Spleen (tissue), 11 donors: ENCODE data around the gene TBC1D9B. TPM values are rescaled to one million over a fixed set of nuclear protein-coding genes. Genes with fewer than 3 reads are reported as not detected.

Source experiments
- DNase-seq: peaks from one replicate; pipeline ENCODE4 v3.0.0-alpha.2; 2020
- H3K27ac ChIP-seq, 8 donors: fragments of 200-600 bp; sonication (generic) in 7 of 8; 1 replicate in 4 of 8; 2 replicates in 4 of 8; pipeline versions ENCODE4 v1.5.0 to v1.8.0; 2016 to 2021; ENCODE audit warnings: inconsistent platforms in 4 of 8, mild to moderate bottlenecking in 4 of 8, moderate library complexity in 1 of 8
- H3K27me3 ChIP-seq, 7 donors: fragments of 200-600 bp; sonication (generic) in 6 of 7; replicated peaks in 1 of 7; 1 replicate in 4 of 7; 2 replicates in 3 of 7; pipeline versions ENCODE4 v1.5.0 to v1.8.0; 2016 to 2021; ENCODE audit warnings: inconsistent platforms in 3 of 7, mild to moderate bottlenecking in 1 of 7
- H3K36me3 ChIP-seq, 6 donors: fragments of 200-600 bp; sonication (generic) in 5 of 6; 1 replicate in 4 of 6; 2 replicates in 2 of 6; pipeline versions ENCODE4 v1.5.0 to v1.8.0; 2016 to 2021; ENCODE audit warnings: inconsistent platforms in 2 of 6
- H3K4me1 ChIP-seq, 6 donors: fragments of 200-600 bp; sonication (generic) in 5 of 6; 1 replicate in 3 of 6; 2 replicates in 3 of 6; pipeline versions ENCODE4 v1.5.0 to v1.8.0; 2016 to 2021; ENCODE audit warnings: inconsistent platforms in 3 of 6
- H3K4me3 ChIP-seq, 8 donors: fragments of 200-600 bp; sonication (generic) in 7 of 8; 1 replicate in 4 of 8; 2 replicates in 4 of 8; pipeline versions ENCODE4 v1.5.0 to v1.8.0; 2016 to 2021; ENCODE audit warnings: inconsistent platforms in 4 of 8, mild to moderate bottlenecking in 4 of 8, moderate library complexity in 2 of 8
- H3K9me3 ChIP-seq, 8 donors: fragments of 200-600 bp; sonication (generic) in 7 of 8; 1 replicate in 4 of 8; 2 replicates in 4 of 8; pipeline versions ENCODE4 v1.5.0 to v1.8.0; 2016 to 2021; ENCODE audit warnings: inconsistent platforms in 4 of 8
- POLR2AphosphoS5 ChIP-seq, 3 donors: sonication (generic); formaldehyde crosslinking; IDR thresholded peaks; one replicate each; pipeline ENCODE4 v1.5.1; 2017; ENCODE audit warnings: antibody characterized with exemption in 3 of 3
- WGBS, 5 donors: extraction: QIAGEN DNeasy Blood & Tissue Kit in 3 of 5; methylation state at CpG; one replicate each; pipeline versions ENCODE4 v1.1.5 to v1.1.7; 2013 to 2018; 5-methylcytosine and 5-hydroxymethylcytosine counted together
- intact Hi-C: fragments of 100-400 bp; cut with DNase I; formaldehyde crosslinking; loops from one replicate; pipeline ENCODE4 v1.15.0; 2023; ENCODE audit warnings: low total_unique reads
- polyA plus RNA-seq, 3 donors: library from polyadenylated mRNA; stranded (reverse); fragments of 200-250 nt; gene quantifications; one replicate each; pipeline ENCODE4 v1.2.1, GENCODE V29; 2013
- small RNA-seq, 4 donors: library from RNA; depleted of rRNA; stranded (forward); fragments of <200 nt; gene quantifications; one replicate each; pipeline ENCODE3, GENCODE V24; 2016
- total RNA-seq, 7 donors: library from RNA; depleted of rRNA in 3 of 7; stranded (reverse); fragments of >200 nt in 3 of 7; fragmentation: NEBNext Ultra II Directional in 4 of 7; extraction: Animal tissue kit (Norgen Biotek cat#: 25700) in 4 of 7; gene quantifications; one replicate each; pipeline versions ENCODE4 v1.1.0 to v1.2.1, GENCODE V29; 2016 to 2021
- TF ChIP-seq, protein P1 (sequence below), 11 experiments: fragments of 200-600 bp in 7 of 11; fragments of 450-650 bp in 4 of 11; sonication (generic) in 4 of 11; IDR thresholded peaks in 8 of 11; conservative IDR thresholded peaks in 3 of 11; 1 replicate in 7 of 11; 2 replicates in 4 of 11; pipeline versions ENCODE4 v1.4.0 to v1.8.0; 2016 to 2021; ENCODE audit warnings: antibody characterized with exemption in 11 of 11, inconsistent platforms in 4 of 11, mild to moderate bottlenecking in 1 of 11
- donor health status: healthy with polysubstance abuse.
- donor health status: DM: no; HTN: no; CAD: no; lungs with moderate emphysema.
- donor health status: DM: no; HTN: no; CAD: no.
- donor health status: Bipolar disorder and iron deficiency.
- donor health status: healthy.
- donor health status: DM: no; HTN: no; CAD: no.
- donor health status: DM: yes; HTN: yes; CAD: no.

Gene TBC1D9B
- total and polyA plus RNA-seq, 10 donors, result 29.5 to 140 (median 109) TPM

GRCh38 chr5:179812135-179812825 lies 95.4 kb downstream of the TBC1D9B start:
- intact Hi-C loops, result no loop called here
- H3K27ac ChIP-seq, result no peak overlapping the region
- peak; percentile 58 for DNase-seq
- peaks cover 3 to 27% (median 22%) of the 10 kb centered on the region in 6 donors for H3K4me1 ChIP-seq
- 94 to 96% (median 94%) methylated on average over 26 to 27 of the region's 27 CpGs for WGBS, 5 donors
- H3K9me3 ChIP-seq, result no peaks in the 10 kb centered on the region
- H3K36me3 ChIP-seq, result peaks cover 0 to 33% (median 0%) of the 10 kb centered on the region in 6 donors
- no peak overlapping the region for H3K4me3 ChIP-seq
- TF ChIP-seq, protein P1, sequence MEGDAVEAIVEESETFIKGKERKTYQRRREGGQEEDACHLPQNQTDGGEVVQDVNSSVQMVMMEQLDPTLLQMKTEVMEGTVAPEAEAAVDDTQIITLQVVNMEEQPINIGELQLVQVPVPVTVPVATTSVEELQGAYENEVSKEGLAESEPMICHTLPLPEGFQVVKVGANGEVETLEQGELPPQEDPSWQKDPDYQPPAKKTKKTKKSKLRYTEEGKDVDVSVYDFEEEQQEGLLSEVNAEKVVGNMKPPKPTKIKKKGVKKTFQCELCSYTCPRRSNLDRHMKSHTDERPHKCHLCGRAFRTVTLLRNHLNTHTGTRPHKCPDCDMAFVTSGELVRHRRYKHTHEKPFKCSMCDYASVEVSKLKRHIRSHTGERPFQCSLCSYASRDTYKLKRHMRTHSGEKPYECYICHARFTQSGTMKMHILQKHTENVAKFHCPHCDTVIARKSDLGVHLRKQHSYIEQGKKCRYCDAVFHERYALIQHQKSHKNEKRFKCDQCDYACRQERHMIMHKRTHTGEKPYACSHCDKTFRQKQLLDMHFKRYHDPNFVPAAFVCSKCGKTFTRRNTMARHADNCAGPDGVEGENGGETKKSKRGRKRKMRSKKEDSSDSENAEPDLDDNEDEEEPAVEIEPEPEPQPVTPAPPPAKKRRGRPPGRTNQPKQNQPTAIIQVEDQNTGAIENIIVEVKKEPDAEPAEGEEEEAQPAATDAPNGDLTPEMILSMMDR (IDR thresholded peaks at IDR 0.05 in 8 of 11, conservative IDR thresholded peaks at IDR 0.05 in 3 of 11), result no peak
- no peak for TF ChIP-seq POLR2AphosphoS5 (IDR thresholded peaks at IDR 0.05)
- peaks cover 0 to 9% (median 0%) of the 10 kb centered on the region in 7 donors for H3K27me3 ChIP-seq

Small RNA genes lying within 50 kb of the gene (small RNA-seq; reads per million reads assigned to genes)
- gene RF00019, result 0 reads per million in 4 donors

Other genes with a start within 250 kb of the TBC1D9B start
- 1 to 10 TPM in 1 of 7 donors, not detected in 6; 1.6 TPM for gene CBY3, start 226.9 kb downstream of the TBC1D9B start, total RNA-seq
- under 1 TPM in 1 of 3 donors, not detected in 2; 0.12 TPM for gene CBY3, start 226.9 kb downstream of the TBC1D9B start, polyA plus RNA-seq
- gene CANX, start 208.9 kb downstream of the TBC1D9B start, total RNA-seq, result 100 to 1,000 TPM; 246 to 470 (median 419) TPM
- gene CANX, start 208.9 kb downstream of the TBC1D9B start, polyA plus RNA-seq, result 10 to 100 TPM; 36.5 to 56.4 (median 53.0) TPM
- 10 to 100 TPM; 31.3 to 42.8 (median 36.7) TPM for gene MAML1, start 175.1 kb downstream of the TBC1D9B start, total RNA-seq
- gene MAML1, start 175.1 kb downstream of the TBC1D9B start, polyA plus RNA-seq, result 10 to 100 TPM in 1 of 3 donors, 1 to 10 TPM in 2; 4.7 to 10.7 (median 6.7) TPM
- gene LTC4S, start 113.9 kb downstream of the TBC1D9B start, total RNA-seq, result 10 to 100 TPM in 3 of 7 donors, 1 to 10 TPM in 4; 4.0 to 24.2 (median 9.2) TPM
- 10 to 100 TPM in 1 of 3 donors, 1 to 10 TPM in 2; 3.1 to 14.9 (median 3.8) TPM for gene LTC4S, start 113.9 kb downstream of the TBC1D9B start, polyA plus RNA-seq
- 100 to 1,000 TPM in 2 of 7 donors, 10 to 100 TPM in 5; 76.8 to 117 (median 87.7) TPM for gene MGAT4B, start 101.0 kb downstream of the TBC1D9B start, total RNA-seq
- 10 to 100 TPM; 34.9 to 49.3 (median 35.8) TPM for gene MGAT4B, start 101.0 kb downstream of the TBC1D9B start, polyA plus RNA-seq
- gene SQSTM1, start 87.0 kb downstream of the TBC1D9B start, total RNA-seq, result 100 to 1,000 TPM; 241 to 328 (median 311) TPM
- 100 to 1,000 TPM; 105 to 185 (median 126) TPM for gene SQSTM1, start 87.0 kb downstream of the TBC1D9B start, polyA plus RNA-seq
- gene MRNIP, start 49.1 kb downstream of the TBC1D9B start, total RNA-seq, result 10 to 100 TPM; 46.2 to 88.4 (median 48.0) TPM
- gene MRNIP, start 49.1 kb downstream of the TBC1D9B start, polyA plus RNA-seq, result 100 to 1,000 TPM in 1 of 3 donors, 10 to 100 TPM in 2; 34.9 to 107 (median 58.7) TPM
- gene RNF130, start 163.9 kb upstream of the TBC1D9B start, total RNA-seq, result 100 to 1,000 TPM in 1 of 7 donors, 10 to 100 TPM in 6; 64.5 to 119 (median 84.1) TPM
- 10 to 100 TPM; 44.1 to 57.0 (median 45.4) TPM for gene RNF130, start 163.9 kb upstream of the TBC1D9B start, polyA plus RNA-seq